ENCODE data around the gene NPDC1. TPM values are rescaled to one million over a fixed set of nuclear protein-coding genes. Genes with fewer than 3 reads are reported as not detected.

Gene NPDC1
- total RNA-seq, 1 donor from 2014 or later = 260 TPM

- TF ChIP-seq, protein P1, sequence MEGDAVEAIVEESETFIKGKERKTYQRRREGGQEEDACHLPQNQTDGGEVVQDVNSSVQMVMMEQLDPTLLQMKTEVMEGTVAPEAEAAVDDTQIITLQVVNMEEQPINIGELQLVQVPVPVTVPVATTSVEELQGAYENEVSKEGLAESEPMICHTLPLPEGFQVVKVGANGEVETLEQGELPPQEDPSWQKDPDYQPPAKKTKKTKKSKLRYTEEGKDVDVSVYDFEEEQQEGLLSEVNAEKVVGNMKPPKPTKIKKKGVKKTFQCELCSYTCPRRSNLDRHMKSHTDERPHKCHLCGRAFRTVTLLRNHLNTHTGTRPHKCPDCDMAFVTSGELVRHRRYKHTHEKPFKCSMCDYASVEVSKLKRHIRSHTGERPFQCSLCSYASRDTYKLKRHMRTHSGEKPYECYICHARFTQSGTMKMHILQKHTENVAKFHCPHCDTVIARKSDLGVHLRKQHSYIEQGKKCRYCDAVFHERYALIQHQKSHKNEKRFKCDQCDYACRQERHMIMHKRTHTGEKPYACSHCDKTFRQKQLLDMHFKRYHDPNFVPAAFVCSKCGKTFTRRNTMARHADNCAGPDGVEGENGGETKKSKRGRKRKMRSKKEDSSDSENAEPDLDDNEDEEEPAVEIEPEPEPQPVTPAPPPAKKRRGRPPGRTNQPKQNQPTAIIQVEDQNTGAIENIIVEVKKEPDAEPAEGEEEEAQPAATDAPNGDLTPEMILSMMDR (IDR thresholded peaks at IDR 0.05; ENCODE audit: partially characterized antibody, unreplicated experiment) = no peak
- H3K4me3 Mint-ChIP-seq (ENCODE audit: unreplicated experiment) = peak overlapping the region; percentile 30
Observed at GRCh38 chr9:137044037-137044436, 1.9 kb downstream of the NPDC1 start.

GRCh38 chr9:137042751-137043727 lies 2.9 kb downstream of the NPDC1 start:
- DNase-seq = no peak

More at GRCh38 chr9:137044037-137044436, 1.9 kb downstream of the NPDC1 start:
- H3K36me3 Mint-ChIP-seq (ENCODE audit: unreplicated experiment) = no peaks in the 10 kb centered on the region
- no peak for DNase-seq
- no peaks in the 10 kb centered on the region for H3K9me3 Mint-ChIP-seq (ENCODE audit: unreplicated experiment)
- H3K27me3 Mint-ChIP-seq (ENCODE audit: unreplicated experiment) = peaks cover 4% of the 10 kb centered on the region
- H3K27ac Mint-ChIP-seq (ENCODE audit: unreplicated experiment) = no peak overlapping the region
- no peaks in the 10 kb centered on the region for H3K4me1 Mint-ChIP-seq (ENCODE audit: low read depth, unreplicated experiment)

DNA sequence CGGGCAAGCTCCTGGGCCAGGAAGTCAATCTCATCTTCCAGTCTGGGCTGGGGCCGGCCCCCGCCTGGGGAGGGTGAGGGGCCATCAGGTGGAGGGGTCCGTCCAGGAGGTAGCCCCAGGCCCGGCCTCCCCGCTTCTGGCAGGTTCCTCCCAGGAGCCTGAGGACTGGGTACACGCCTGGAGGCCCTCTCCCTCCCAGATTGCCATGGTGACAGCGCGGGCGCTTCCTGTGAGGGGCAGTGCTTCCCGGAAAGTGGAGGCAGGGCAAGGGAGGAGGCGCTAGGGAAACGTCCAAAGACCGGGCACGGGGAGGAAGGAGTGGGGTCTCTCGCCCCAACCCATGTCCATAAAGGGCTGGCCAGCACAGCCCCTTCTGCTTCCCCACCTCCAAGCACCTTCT lies 4.9 kb downstream of the NPDC1 start:
- Mint-ChIP-seq H3K9me3 (ENCODE audit: unreplicated experiment) (peaks cover 4% of the 10 kb centered on the region), H3K36me3 (ENCODE audit: unreplicated experiment) (no peaks in the 10 kb centered on the region), H3K27ac (ENCODE audit: unreplicated experiment) (no peak overlapping the region), H3K4me1 (ENCODE audit: low read depth, unreplicated experiment) (no peaks in the 10 kb centered on the region), H3K27me3 (ENCODE audit: unreplicated experiment) (no peaks in the 10 kb centered on the region), H3K4me3 (ENCODE audit: unreplicated experiment) (no peak overlapping the region)
- TF ChIP-seq, protein P1 (IDR thresholded peaks at IDR 0.05; ENCODE audit: partially characterized antibody, unreplicated experiment) = no peak
- DNase-seq = no peak

More at GRCh38 chr9:137042751-137043727, 2.9 kb downstream of the NPDC1 start:
- TF ChIP-seq, protein P1 (IDR thresholded peaks at IDR 0.05; ENCODE audit: partially characterized antibody, unreplicated experiment) = no peak
- H3K9me3 Mint-ChIP-seq (ENCODE audit: unreplicated experiment) = peaks cover 2% of the 10 kb centered on the region
- no peaks in the 10 kb centered on the region for H3K4me1 Mint-ChIP-seq (ENCODE audit: low read depth, unreplicated experiment)
- peak overlapping the region; percentile 72 for H3K4me3 Mint-ChIP-seq (ENCODE audit: unreplicated experiment)
- H3K27me3 Mint-ChIP-seq (ENCODE audit: unreplicated experiment) = peaks cover 2% of the 10 kb centered on the region
- no peaks in the 10 kb centered on the region for H3K36me3 Mint-ChIP-seq (ENCODE audit: unreplicated experiment)
- no peak overlapping the region for H3K27ac Mint-ChIP-seq (ENCODE audit: unreplicated experiment)

GRCh38 chr9:137040568-137040967 lies 5.4 kb downstream of the NPDC1 start:
- DNase-seq = no peak
- peaks cover 4% of the 10 kb centered on the region for H3K9me3 Mint-ChIP-seq (ENCODE audit: unreplicated experiment)

More at GRCh38 chr9:137040568-137040967, 5.4 kb downstream of the NPDC1 start:
- Mint-ChIP-seq H3K36me3 (ENCODE audit: unreplicated experiment) (no peaks in the 10 kb centered on the region), H3K27ac (ENCODE audit: unreplicated experiment) (no peak overlapping the region), H3K4me1 (ENCODE audit: low read depth, unreplicated experiment) (no peaks in the 10 kb centered on the region), H3K27me3 (ENCODE audit: unreplicated experiment) (no peaks in the 10 kb centered on the region), H3K4me3 (ENCODE audit: unreplicated experiment) (no peak overlapping the region)
- TF ChIP-seq, protein P1 (IDR thresholded peaks at IDR 0.05; ENCODE audit: partially characterized antibody, unreplicated experiment) = no peak

All from glutamatergic neuron (in vitro differentiated cells).